Measurements from ENCODE around the gene S100A1.

The S100A1 gene

DNA sequence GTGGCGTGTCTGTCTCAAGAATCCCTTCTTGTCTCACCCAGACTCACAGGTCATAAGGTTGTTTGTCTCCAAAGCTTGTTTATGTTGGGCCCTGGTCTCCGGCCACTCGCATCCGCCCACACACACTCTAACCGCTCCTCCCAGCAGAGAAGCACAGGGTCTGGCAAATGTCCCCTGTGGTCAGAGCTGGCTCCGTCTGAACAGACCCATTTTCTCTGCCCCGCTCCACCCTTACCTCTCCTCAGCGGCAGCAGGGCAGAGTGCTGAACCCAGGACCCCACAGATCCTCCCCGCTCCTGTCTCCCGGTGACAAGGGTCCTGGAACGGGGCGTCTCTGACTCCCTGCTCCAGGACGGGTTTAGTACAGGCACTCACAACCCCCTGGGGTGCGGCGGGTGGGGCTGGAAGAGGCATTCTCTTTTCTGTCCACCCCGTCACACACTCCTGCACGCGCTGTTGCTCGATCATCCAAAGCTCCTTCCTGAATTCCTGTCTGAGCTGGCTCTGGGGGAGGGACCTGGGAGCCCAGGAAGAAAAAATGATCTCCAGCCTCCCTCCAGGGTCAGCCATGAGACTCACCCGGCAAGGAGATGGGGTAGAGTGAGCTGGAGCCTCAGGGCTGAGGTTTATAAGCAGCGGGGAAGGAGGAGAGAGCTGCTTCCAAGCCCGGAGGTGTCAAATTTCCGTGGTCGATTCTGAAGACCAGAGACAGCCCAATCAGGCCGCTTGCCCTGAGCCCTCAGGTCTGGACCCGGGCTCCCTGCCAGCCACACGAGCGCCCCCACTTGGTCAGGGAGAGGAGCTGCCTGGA is 1.1 kb upstream of the S100A1 start, which contains the start of gene S100A13:
Gene S100A13 (minus strand): TSS at position 602 of the 811 bp plus-strand sequence. CDS start 1,033 bp downstream, outside the sequence.
- no peak for TF ChIP-seq ZFX (IDR thresholded peaks at IDR 0.05)
- TF ChIP-seq CTCF (conservative IDR thresholded peaks at IDR 0.05), result no peak
- peak within 1 kb of the TSS; percentile 80 for H3K27ac ChIP-seq

- TF ChIP-seq CTCF (conservative IDR thresholded peaks at IDR 0.05) (no peak), ZFX (IDR thresholded peaks at IDR 0.05) (no peak)
- H3K27ac ChIP-seq, result no peak overlapping the region; the same call in 1 of the 2 replicates
Observed at GRCh38 chr1:153628638-153629342, 556 bp downstream of the S100A1 start.

DNA sequence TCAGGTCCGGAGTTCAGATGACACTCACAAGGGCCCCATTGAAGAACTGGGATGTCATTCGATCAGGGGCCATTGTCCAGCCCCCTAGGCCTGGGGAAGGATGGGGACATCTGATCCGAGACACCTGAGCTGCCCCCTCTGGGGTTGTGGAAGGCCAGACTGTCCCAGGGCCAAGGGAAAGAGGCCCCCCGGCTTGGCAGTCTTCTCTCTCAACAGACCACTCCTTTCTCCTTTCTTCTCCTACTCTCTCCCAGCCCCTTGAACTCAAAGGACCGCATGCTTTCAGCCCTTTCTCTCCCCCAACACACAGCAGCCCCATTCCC is 1.1 kb downstream of the S100A1 start:
- TF ChIP-seq ZFX (IDR thresholded peaks at IDR 0.05) (no peak), CTCF (conservative IDR thresholded peaks at IDR 0.05) (no peak)
- no peak overlapping the region for H3K27ac ChIP-seq

- TF ChIP-seq ZFX (IDR thresholded peaks at IDR 0.05) (no peak), CTCF (conservative IDR thresholded peaks at IDR 0.05) (no peak)
- H3K27ac ChIP-seq, result no peak overlapping the region
Observed at GRCh38 chr1:153629971-153630370, 1.7 kb downstream of the S100A1 start.

DNA sequence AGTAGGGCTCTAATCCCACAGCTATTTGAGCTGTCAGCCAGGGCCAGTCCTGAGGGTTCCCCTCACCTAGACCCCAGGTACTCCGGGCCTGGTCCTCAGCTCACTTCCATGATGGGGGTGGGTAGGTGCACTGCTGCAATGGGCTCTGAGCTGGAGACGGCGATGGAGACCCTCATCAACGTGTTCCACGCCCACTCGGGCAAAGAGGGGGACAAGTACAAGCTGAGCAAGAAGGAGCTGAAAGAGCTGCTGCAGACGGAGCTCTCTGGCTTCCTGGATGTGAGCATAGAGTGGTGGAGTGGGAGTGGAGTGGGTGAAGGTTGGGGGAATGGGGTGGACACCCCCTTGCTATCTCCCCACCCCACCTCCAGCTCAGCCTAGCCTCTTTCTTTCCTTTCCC is 2.1 kb downstream of the S100A1 start:
- TF ChIP-seq ZFX (IDR thresholded peaks at IDR 0.05) (no peak), CTCF (conservative IDR thresholded peaks at IDR 0.05) (no peak)
- no peak overlapping the region for H3K27ac ChIP-seq

- TF ChIP-seq ZFX (IDR thresholded peaks at IDR 0.05) (no peak), CTCF (conservative IDR thresholded peaks at IDR 0.05) (no peak)
- no peak overlapping the region for H3K27ac ChIP-seq
Observed at GRCh38 chr1:153631047-153632022, 3.1 kb downstream of the S100A1 start.
